H1 (cell line): ENCODE results near the gene SUPT20H. TPM values are rescaled to one million over a fixed set of nuclear protein-coding genes. Genes with fewer than 3 reads are reported as not detected.

Experiments
- CTCF ChIA-PET: fragments of 300-600 bp; sonication (Branson Sonifier 250); formaldehyde crosslinking; loops from one replicate; lab custom pipeline; 2021; ENCODE audit not compliant: partially characterized antibody; lab: Charles Lee
- POLR2A ChIA-PET: fragments of 300-600 bp; sonication (Branson Sonifier 250); formaldehyde crosslinking; loops from one replicate; lab custom pipeline; 2021; ENCODE audit warnings: inconsistent platforms; ENCODE audit not compliant: partially characterized antibody; lab: Charles Lee
- DNase-seq, 2 experiments: peaks; one replicate each; pipeline versions ENCODE4 v3.0.0 to v3.0.0-alpha.2; 2010 to 2022; ENCODE audit warnings: low spot score in 2 of 2, low read depth in 1 of 2, mixed read lengths in 1 of 2
- FAIRE-seq: peaks from 2 replicates; lab custom pipeline; 2011; peaks lifted over from hg19 to GRCh38; lab: Jason Lieb, UNC
- H2AFZ ChIP-seq: 2 replicates; pipeline ENCODE4 v1.8.1; 2012; ENCODE audit warnings: low read length, inconsistent platforms
- H2AK5ac ChIP-seq: 2 replicates; pipeline ENCODE4 v1.6.1; 2013; ENCODE audit warnings: low read depth, low read length
- H2BK120ac ChIP-seq: replicated peaks from 2 replicates; pipeline ENCODE3; 2013; ENCODE audit warnings: low read depth, low read length, inconsistent platforms
- H2BK12ac ChIP-seq: 2 replicates; pipeline ENCODE4 v1.6.1; 2013; ENCODE audit warnings: low read depth, low read length
- H2BK15ac ChIP-seq: 2 replicates; pipeline ENCODE4 v1.6.1; 2013; ENCODE audit warnings: low read length
- H2BK20ac ChIP-seq: 2 replicates; pipeline ENCODE4 v1.6.1; 2013; ENCODE audit warnings: low read length
- H2BK5ac ChIP-seq: 2 replicates; pipeline ENCODE4 v1.6.1; 2013; ENCODE audit warnings: low read depth, low read length
- H3K14ac ChIP-seq: 2 replicates; pipeline ENCODE4 v1.6.1; 2013; ENCODE audit warnings: inconsistent platforms; ENCODE audit not compliant: insufficient read length
- H3K18ac ChIP-seq: 2 replicates; pipeline ENCODE4 v1.6.1; 2013; ENCODE audit warnings: low read length; ENCODE audit errors: extremely low read depth
- H3K23ac ChIP-seq: 2 replicates; pipeline ENCODE4 v1.6.1; 2013; ENCODE audit warnings: inconsistent platforms; ENCODE audit not compliant: insufficient read length
- H3K23me2 ChIP-seq: 2 replicates; pipeline ENCODE4 v1.6.1; 2013; ENCODE audit warnings: low read depth, low read length
- H3K27ac ChIP-seq: 2 replicates; pipeline ENCODE4 v1.6.1; 2011; ENCODE audit warnings: low read depth, low read length, inconsistent platforms
- H3K27me3 ChIP-seq, 4 experiments: replicated peaks in 1 of 4; 1 replicate in 1 of 4; 2 replicates in 3 of 4; pipeline versions ENCODE4 v1.6.1 to v1.8.1; 2011 to 2013; ENCODE audit warnings: low read length in 3 of 4, mild to moderate bottlenecking in 3 of 4, inconsistent platforms in 2 of 4, mixed read lengths in 2 of 4, moderate library complexity in 1 of 4; ENCODE audit not compliant: control insufficient read depth in 3 of 4, insufficient read depth in 3 of 4; ENCODE audit errors: extremely low read depth in 1 of 4
- H3K36me3 ChIP-seq, 4 experiments: 2 replicates each; pipeline versions ENCODE4 v1.6.1 to v1.8.1; 2011 to 2013; ENCODE audit warnings: mild to moderate bottlenecking in 4 of 4, low read length in 3 of 4, moderate library complexity in 2 of 4, control low read depth in 1 of 4, inconsistent platforms in 1 of 4; ENCODE audit not compliant: insufficient read depth in 4 of 4, control insufficient read depth in 2 of 4
- H3K4ac ChIP-seq: replicated peaks from 2 replicates; pipeline ENCODE3; 2013; ENCODE audit warnings: low read length, low read depth, mixed read lengths, inconsistent platforms; ENCODE audit not compliant: insufficient read length
- H3K4me1 ChIP-seq, 4 experiments: replicated peaks in 1 of 4; 1 replicate in 1 of 4; 2 replicates in 3 of 4; pipeline versions ENCODE4 v1.6.1 to v1.8.1; 2011 to 2013; ENCODE audit warnings: low read length in 3 of 4, inconsistent platforms in 2 of 4, mixed read lengths in 1 of 4; ENCODE audit not compliant: insufficient read depth in 4 of 4, control insufficient read depth in 3 of 4
- H3K4me2 ChIP-seq, 2 experiments: 2 replicates each; pipeline versions ENCODE4 v1.6.1 to v1.8.1; 2011 to 2013; ENCODE audit warnings: low read depth in 2 of 2, low read length in 2 of 2, control low read depth in 1 of 2, inconsistent platforms in 1 of 2, mild to moderate bottlenecking in 1 of 2; ENCODE audit not compliant: insufficient read depth in 1 of 2
- H3K4me3 ChIP-seq, 4 experiments: fragments of 200-600, 300-600 bp in 1 of 4; sonication (generic), shearing (Covaris generic), sonication (Bioruptor Twin) in 1 of 4; 2 replicates each; pipeline versions ENCODE4 v1.5.1 to v1.8.1; 2011 to 2016; ENCODE audit warnings: low read length in 4 of 4, low read depth in 3 of 4, control low read depth in 2 of 4, inconsistent platforms in 2 of 4, mild to moderate bottlenecking in 2 of 4, mixed read lengths in 1 of 4, moderate library complexity in 1 of 4; ENCODE audit not compliant: insufficient read depth in 2 of 4; ENCODE audit errors: extremely low read depth in 1 of 4
- H3K56ac ChIP-seq: replicated peaks from 2 replicates; pipeline ENCODE3; 2013; ENCODE audit warnings: low read depth, mild to moderate bottlenecking, mixed read lengths, low read length, inconsistent platforms; ENCODE audit not compliant: insufficient read length
- H3K79me1 ChIP-seq: 2 replicates; pipeline ENCODE4 v1.6.1; 2013; ENCODE audit warnings: low read depth, low read length, control low read depth
- H3K79me2 ChIP-seq, 2 experiments: 2 replicates each; pipeline versions ENCODE4 v1.6.1 to v1.8.1; 2012 to 2013; ENCODE audit warnings: low read length in 2 of 2, mild to moderate bottlenecking in 2 of 2, inconsistent platforms in 1 of 2; ENCODE audit not compliant: insufficient read depth in 2 of 2, control insufficient read depth in 1 of 2
- H3K9ac ChIP-seq, 4 experiments: replicated peaks in 1 of 4; 1 replicate in 1 of 4; 2 replicates in 3 of 4; pipeline versions ENCODE4 v1.6.1 to v1.8.1; 2011 to 2013; ENCODE audit warnings: low read depth in 3 of 4, low read length in 3 of 4, control low read depth in 2 of 4, mild to moderate bottlenecking in 2 of 4, moderate library complexity in 2 of 4, inconsistent platforms in 1 of 4; ENCODE audit errors: extremely low read depth in 1 of 4
- H3K9me3 ChIP-seq, 2 experiments: 2 replicates each; pipeline versions ENCODE4 v1.6.1 to v1.8.1; 2012 to 2013; ENCODE audit warnings: mild to moderate bottlenecking in 2 of 2, moderate library complexity in 2 of 2, control low read depth in 1 of 2, inconsistent platforms in 1 of 2, low read depth in 1 of 2, low read length in 1 of 2, mixed read lengths in 1 of 2; ENCODE audit not compliant: insufficient read depth in 2 of 2
- H4K20me1 ChIP-seq, 2 experiments: replicated peaks in 1 of 2; 2 replicates each; pipeline versions ENCODE3 to v1.8.1; 2011 to 2013; ENCODE audit warnings: inconsistent platforms in 2 of 2, low read length in 2 of 2, mild to moderate bottlenecking in 1 of 2; ENCODE audit not compliant: insufficient read depth in 2 of 2, control insufficient read depth in 1 of 2
- H4K5ac ChIP-seq: 2 replicates; pipeline ENCODE4 v1.6.1; 2013; ENCODE audit warnings: low read length, low read depth, mixed read lengths, inconsistent platforms; ENCODE audit not compliant: insufficient read length
- H4K8ac ChIP-seq: 2 replicates; pipeline ENCODE4 v1.8.0; 2013; ENCODE audit warnings: mild to moderate bottlenecking, moderate library complexity, low read length, inconsistent platforms; ENCODE audit not compliant: insufficient read depth; ENCODE audit errors: extremely low read depth
- H4K91ac ChIP-seq: replicated peaks from 2 replicates; pipeline ENCODE3; 2013; ENCODE audit warnings: low read length, mixed read lengths, inconsistent platforms; ENCODE audit not compliant: insufficient read length
- WGBS, 2 experiments: shearing (Covaris generic) in 1 of 2; methylation state at CpG; one replicate each; pipeline versions ENCODE4 v1.1.6 to v1.1.7; 2013 to 2015; ENCODE audit warnings: low lambda C conversion rate in 2 of 2, mixed read lengths in 2 of 2, inconsistent platforms in 1 of 2, low coverage in 1 of 2, missing lambda C conversion rate in 1 of 2; ENCODE audit not compliant: insufficient replicate concordance in 2 of 2, insufficient coverage in 1 of 2, insufficient read length in 1 of 2; ENCODE audit errors: extremely low coverage in 1 of 2, missing lambda C conversion rate in 1 of 2; 5-methylcytosine and 5-hydroxymethylcytosine counted together
- polyA plus RNA-seq, 7 experiments: library from polyadenylated mRNA; depleted of rRNA in 3 of 7; stranded (reverse) in 5 of 7; unstranded in 2 of 7; fragments of >200 nt in 5 of 7; fragments of 200-250 nt in 2 of 7; gene quantifications; 1 replicate in 5 of 7; 2 replicates in 1 of 7; 4 replicates in 1 of 7; pipeline versions ENCODE4 v1.2.1 to v1.2.3, GENCODE V29; 2011 to 2013; ENCODE audit warnings: missing spikeins in 2 of 7, mixed read lengths in 2 of 7
- total RNA-seq: library from RNA; stranded (reverse); fragmentation: NEBNext Ultra II Directional; extraction: Animal tissue kit (Norgen Biotek cat#: 25700); gene quantifications from 2 replicates; pipeline ENCODE4 v1.2.1, GENCODE V29; 2021

SUPT20H gene
- total and polyA plus RNA-seq, 2 of the 8 experiments (the other 6 are each of a cell fraction or from before 2014, with no cell fraction given), result 69.2 to 75.1 TPM

DNA sequence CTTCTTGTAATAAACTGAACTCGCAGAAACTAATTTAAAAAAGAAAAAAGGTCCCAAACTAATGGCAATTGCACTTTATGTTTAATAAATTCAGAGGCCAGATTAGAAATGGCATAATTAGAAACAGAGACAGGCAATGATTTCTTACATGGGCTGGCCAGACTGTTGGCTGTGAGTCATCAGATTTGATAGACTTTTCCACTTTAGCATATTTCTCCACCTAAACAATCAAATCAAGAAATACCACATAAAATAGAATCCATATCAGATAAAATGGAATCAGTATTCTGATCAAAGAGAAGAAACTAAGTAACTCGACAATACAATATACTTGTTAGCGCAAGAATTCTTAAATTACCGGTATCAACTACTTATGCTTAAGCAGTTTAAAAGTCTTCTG is 29.9 kb downstream of the SUPT20H start:
- H3K23me2 ChIP-seq, result no peaks in the 10 kb centered on the region
- H2BK12ac ChIP-seq, result no peak overlapping the region
- no peak overlapping the region for H4K8ac ChIP-seq
- H3K56ac ChIP-seq, result no peak overlapping the region
- no peak overlapping the region for H2BK5ac ChIP-seq
- 94% methylated on average over 4 of the region's 4 CpGs; no CpG with 5 or more reads in 1 of the 2 experiments for WGBS, 2 experiments
- no peak overlapping the region for H2BK20ac ChIP-seq
- no peaks in the 10 kb centered on the region for H3K9me3 ChIP-seq
- DNase-seq (no peak), FAIRE-seq (no peak)
- ChIA-PET CTCF (no interaction called here), POLR2A (interaction anchor here (1.7 kb wide), 1 partner anchor 19 kb away, joined by 3 read pairs; no protein-coding TSS in a partner anchor)
- no peak overlapping the region for H3K4me3 ChIP-seq
- H2AFZ ChIP-seq, result no peak overlapping the region
- no peak overlapping the region for H3K4me2 ChIP-seq
- no peak overlapping the region for H3K18ac ChIP-seq
- no peak overlapping the region for H2BK120ac ChIP-seq
- no peaks in the 10 kb centered on the region for H3K79me1 ChIP-seq
- no peak overlapping the region for H2BK15ac ChIP-seq
- H3K4ac ChIP-seq, result no peak overlapping the region
- no peaks in the 10 kb centered on the region for H3K4me1 ChIP-seq
- no peak overlapping the region for H4K5ac ChIP-seq
- no peak overlapping the region for H3K27ac ChIP-seq
- H3K14ac ChIP-seq, result no peak overlapping the region
- H3K27me3 ChIP-seq, result peaks cover 0 to 1% (median 0%) of the 10 kb centered on the region in 4 experiments; a peak in 1 of 7 replicates
- H2AK5ac ChIP-seq, result no peak overlapping the region
- no peak overlapping the region for H3K9ac ChIP-seq
- H4K20me1 ChIP-seq, result peaks cover 2 to 4% of the 10 kb centered on the region in 2 experiments
- H3K23ac ChIP-seq, result no peak overlapping the region
- H3K36me3 ChIP-seq, result peaks cover 21 to 93% (median 45%) of the 10 kb centered on the region in 4 experiments
- H3K79me2 ChIP-seq, result no peaks in the 10 kb centered on the region
- H4K91ac ChIP-seq, result no peak overlapping the region
